ENCODE results near the gene NQO1. TPM values are rescaled to one million over a fixed set of nuclear protein-coding genes. Genes with fewer than 3 reads are reported as not detected.
"Not testable (repeated sequence)": the region's sequence is repeated elsewhere in the genome, so short reads cannot be mapped to it uniquely, and the experiment has no call there.

Gene NQO1
- total RNA-seq, 2 experiments from 2014 or later, result 7.6 to 8.1 TPM

DNA sequence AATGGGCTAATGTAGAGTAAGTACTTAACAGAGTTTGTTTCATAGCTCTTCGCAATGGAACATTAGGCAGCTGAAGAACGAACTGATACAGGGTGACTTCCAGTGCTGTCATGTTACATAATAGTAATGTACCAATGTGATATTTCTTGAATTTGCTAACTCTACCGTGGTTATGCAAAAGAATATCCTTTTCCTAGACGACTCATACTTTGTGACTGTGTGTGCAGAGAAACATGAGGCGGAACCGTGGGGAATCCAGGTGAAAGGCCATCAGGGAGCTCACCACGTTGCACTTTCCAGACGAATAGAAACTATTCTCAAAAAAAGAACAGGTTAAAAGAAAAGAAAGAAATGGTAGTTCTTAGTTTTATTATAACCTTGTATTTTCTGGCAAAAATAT lies 15.2 kb upstream of the NQO1 start:
- no peaks in the 10 kb centered on the region for H3K4me1 Mint-ChIP-seq (ENCODE audit: low read depth)
- intact Hi-C loops (cut with micrococcal nuclease), result no loop called here
- no peaks in the 10 kb centered on the region for H3K27me3 Mint-ChIP-seq
- CTCF ChIA-PET, result interaction anchor here (1.5 to 1.8 kb wide), 2 partner anchors 13 to 32 kb away, joined by 5 to 7 read pairs; partner anchors contain the start of gene NOB1
- TF ChIP-seq, protein P1, sequence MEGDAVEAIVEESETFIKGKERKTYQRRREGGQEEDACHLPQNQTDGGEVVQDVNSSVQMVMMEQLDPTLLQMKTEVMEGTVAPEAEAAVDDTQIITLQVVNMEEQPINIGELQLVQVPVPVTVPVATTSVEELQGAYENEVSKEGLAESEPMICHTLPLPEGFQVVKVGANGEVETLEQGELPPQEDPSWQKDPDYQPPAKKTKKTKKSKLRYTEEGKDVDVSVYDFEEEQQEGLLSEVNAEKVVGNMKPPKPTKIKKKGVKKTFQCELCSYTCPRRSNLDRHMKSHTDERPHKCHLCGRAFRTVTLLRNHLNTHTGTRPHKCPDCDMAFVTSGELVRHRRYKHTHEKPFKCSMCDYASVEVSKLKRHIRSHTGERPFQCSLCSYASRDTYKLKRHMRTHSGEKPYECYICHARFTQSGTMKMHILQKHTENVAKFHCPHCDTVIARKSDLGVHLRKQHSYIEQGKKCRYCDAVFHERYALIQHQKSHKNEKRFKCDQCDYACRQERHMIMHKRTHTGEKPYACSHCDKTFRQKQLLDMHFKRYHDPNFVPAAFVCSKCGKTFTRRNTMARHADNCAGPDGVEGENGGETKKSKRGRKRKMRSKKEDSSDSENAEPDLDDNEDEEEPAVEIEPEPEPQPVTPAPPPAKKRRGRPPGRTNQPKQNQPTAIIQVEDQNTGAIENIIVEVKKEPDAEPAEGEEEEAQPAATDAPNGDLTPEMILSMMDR (IDR thresholded peaks at IDR 0.05), result no peak
- H3K27ac Mint-ChIP-seq, result no peak overlapping the region
- ATAC-seq (no peak), DNase-seq (no peak)
- POLR2A ChIA-PET, result interaction anchor here (0.6 to 2.7 kb wide), 6 partner anchors 9 to 22 kb away, joined by 3 to 11 read pairs (median 3); partner anchors contain the start of genes NOB1 and NQO1
- H3K36me3 Mint-ChIP-seq (ENCODE audit: low read depth), result peaks cover 52% of the 10 kb centered on the region
- H3K9me3 Mint-ChIP-seq, result no peaks in the 10 kb centered on the region
- no peak overlapping the region for H3K4me3 Mint-ChIP-seq

DNA sequence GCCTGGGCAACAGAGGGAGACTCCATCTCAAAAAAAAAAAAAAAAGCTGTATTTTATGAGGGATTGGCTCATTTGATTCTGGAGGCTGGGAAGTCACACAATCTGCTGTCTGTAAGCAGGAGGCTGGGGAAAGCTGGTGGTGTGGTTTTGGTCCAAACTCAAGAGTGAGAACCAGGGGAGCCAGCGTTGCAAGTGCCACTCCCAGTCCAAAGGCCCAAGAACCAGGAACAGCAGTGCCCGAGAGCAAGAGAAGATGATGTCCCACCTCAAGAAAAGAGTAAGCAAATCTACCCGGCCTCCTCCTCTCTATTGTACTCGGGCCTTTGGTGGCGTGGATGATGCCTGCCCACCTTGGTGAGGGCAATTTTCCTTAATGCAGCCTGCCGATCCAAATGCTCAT lies 5.7 kb upstream of the NQO1 start:
- H3K9me3 Mint-ChIP-seq, result no peaks in the 10 kb centered on the region
- no peak overlapping the region for H3K4me3 Mint-ChIP-seq
- no peaks in the 10 kb centered on the region for H3K27me3 Mint-ChIP-seq
- H3K4me1 Mint-ChIP-seq (ENCODE audit: low read depth), result peaks cover 9% of the 10 kb centered on the region
- CTCF ChIA-PET, result interaction anchor here (2.1 kb wide), 1 partner anchor 22 kb away, joined by 10 read pairs; the partner anchor contains the start of gene NOB1
- no peak for DNase-seq
- TF ChIP-seq, protein P1 (IDR thresholded peaks at IDR 0.05), result no peak
- intact Hi-C loops (cut with micrococcal nuclease), result no loop called here
- no peak overlapping the region for H3K27ac Mint-ChIP-seq
- POLR2A ChIA-PET, result interaction anchor here (0.7 to 2.2 kb wide), 3 partner anchors 9 to 23 kb away, joined by 3 to 7 read pairs (median 4); partner anchors contain the start of gene NOB1
- no peaks in the 10 kb centered on the region for H3K36me3 Mint-ChIP-seq (ENCODE audit: low read depth)
- no peak for ATAC-seq

DNA sequence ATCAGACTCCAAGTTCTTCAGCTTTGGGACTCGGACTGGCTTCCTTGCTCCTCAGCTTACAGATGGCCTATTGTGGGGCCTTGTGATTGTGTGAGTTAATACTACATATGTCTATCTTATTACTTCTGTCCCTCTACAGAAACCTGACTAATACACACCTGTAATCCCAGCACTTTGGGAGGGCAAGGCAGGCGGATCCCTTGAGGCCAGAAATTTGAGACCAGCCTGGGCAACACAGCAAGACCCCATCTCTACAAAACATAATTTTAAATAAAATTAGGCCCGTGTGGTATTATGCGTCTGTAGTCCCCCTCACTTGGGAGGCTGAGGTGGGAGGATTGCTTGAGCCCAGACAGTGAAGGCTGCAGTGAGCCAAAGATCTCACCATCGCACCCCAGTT lies 4.9 kb upstream of the NQO1 start:
- DNase-seq; ATAC-seq; intact Hi-C loops (cut with micrococcal nuclease); H3K9me3 Mint-ChIP-seq; H3K4me3 Mint-ChIP-seq; H3K27me3 Mint-ChIP-seq; H3K36me3 Mint-ChIP-seq (ENCODE audit: low read depth); H3K27ac Mint-ChIP-seq: not testable (repeated sequence)
- peaks cover 14% of the 10 kb centered on the region for H3K4me1 Mint-ChIP-seq (ENCODE audit: low read depth)
- CTCF ChIA-PET, result interaction anchor here (2.1 kb wide), 1 partner anchor 23 kb away, joined by 10 read pairs; the partner anchor contains the start of gene NOB1
- POLR2A ChIA-PET, result interaction anchor here (2.2 kb wide), 1 partner anchor 24 kb away, joined by 7 read pairs; the partner anchor contains the start of gene NOB1

DNA sequence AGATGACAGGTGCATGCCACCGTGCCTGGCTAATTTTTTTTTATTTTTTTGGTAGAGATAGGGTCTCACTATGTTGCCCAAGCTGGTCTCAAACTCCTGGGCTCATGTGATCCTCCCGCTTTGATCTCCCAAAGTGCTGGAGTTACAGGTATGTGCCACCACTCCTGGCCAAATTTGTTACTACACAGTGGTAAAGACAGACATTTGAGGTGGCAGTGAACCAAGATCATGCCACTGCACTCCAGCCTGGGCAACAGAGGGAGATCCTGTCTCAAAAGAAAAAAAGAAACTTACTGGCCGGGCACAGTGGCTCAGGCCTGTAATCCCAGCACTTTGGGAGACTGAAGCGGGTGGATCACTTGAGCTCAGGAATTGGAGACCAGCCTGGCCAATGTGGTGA lies 2.7 kb upstream of the NQO1 start:
- intact Hi-C loops (cut with micrococcal nuclease); H3K27me3 Mint-ChIP-seq; DNase-seq; H3K4me3 Mint-ChIP-seq; H3K36me3 Mint-ChIP-seq (ENCODE audit: low read depth); H3K27ac Mint-ChIP-seq; H3K9me3 Mint-ChIP-seq; ATAC-seq: not testable (repeated sequence)
- ChIA-PET CTCF (interaction anchor here (0.7 to 1.1 kb wide), 3 partner anchors 10 to 25 kb away, joined by 3 to 5 read pairs (median 3); partner anchors contain the start of gene NOB1), POLR2A (interaction anchor here (1.0 to 4.7 kb wide), 4 partner anchors 9 to 26 kb away, joined by 4 to 20 read pairs (median 5); partner anchors contain the start of gene NOB1)
- peaks cover 22% of the 10 kb centered on the region for H3K4me1 Mint-ChIP-seq (ENCODE audit: low read depth)

DNA sequence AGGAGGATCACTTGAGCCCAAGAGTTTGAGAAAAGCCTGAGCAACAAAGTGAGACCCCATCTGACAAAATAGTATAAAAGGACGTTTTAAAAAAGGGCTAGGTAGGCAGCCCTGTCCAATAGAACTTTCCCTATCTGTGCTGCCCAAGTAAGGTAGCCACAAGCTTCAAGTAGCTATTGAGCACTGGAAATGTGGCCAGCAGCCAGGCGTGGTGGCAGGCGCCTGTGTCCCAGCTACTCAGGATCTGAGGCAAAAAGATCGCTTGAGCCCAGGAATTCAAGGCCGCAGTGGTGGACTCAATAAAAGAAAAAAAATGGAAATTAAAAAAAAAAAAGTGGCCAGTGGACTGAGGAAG lies 1.5 kb upstream of the NQO1 start:
- Mint-ChIP-seq H3K27ac (peak overlapping the region; percentile 97), H3K9me3 (no peaks in the 10 kb centered on the region), H3K4me3 (peak overlapping the region; percentile 98), H3K36me3 (ENCODE audit: low read depth) (no peaks in the 10 kb centered on the region), H3K27me3 (no peaks in the 10 kb centered on the region), H3K4me1 (ENCODE audit: low read depth) (peaks cover 22% of the 10 kb centered on the region)
- intact Hi-C loops (cut with micrococcal nuclease), result no loop called here
- no peak for ATAC-seq
- CTCF ChIA-PET, result interaction anchor here (0.6 to 4.8 kb wide), 5 partner anchors 9 to 69 kb away, joined by 3 to 31 read pairs (median 5); partner anchors contain the start of gene NOB1
- POLR2A ChIA-PET, result interaction anchor here (1.0 to 4.7 kb wide), 3 partner anchors 10 to 27 kb away, joined by 6 to 20 read pairs (median 6); partner anchors contain the start of gene NOB1
- no peak for DNase-seq
- TF ChIP-seq, protein P1 (IDR thresholded peaks at IDR 0.05), result no peak
